Liver (tissue), 3 donors: ENCODE results near the gene SIT1.

Experiments used
- CTCF ChIP-seq: fragments of 150-350 bp; IDR thresholded peaks from 2 replicates; pipeline ENCODE4 v1.5.1; 2017; ENCODE audit warnings: improper control_type of control experiment, low read depth, low read length; ENCODE audit not compliant: missing input control
- FOXA1 ChIP-seq: IDR thresholded peaks from 2 replicates; pipeline ENCODE4 v1.6.1; 2016; ENCODE audit warnings: antibody characterized with exemption
- FOXA2 ChIP-seq: IDR thresholded peaks from 2 replicates; pipeline ENCODE4 v1.6.1; 2016; ENCODE audit warnings: antibody characterized with exemption
- JUND ChIP-seq, 2 donors: IDR thresholded peaks; 2 replicates each; pipeline ENCODE4 v1.6.1; 2016; ENCODE audit warnings: antibody characterized with exemption in 2 of 2
- RAD21 ChIP-seq, 2 donors: IDR thresholded peaks; 2 replicates each; pipeline ENCODE4 v1.6.1; 2016; ENCODE audit warnings: antibody characterized with exemption in 2 of 2, mild to moderate bottlenecking in 2 of 2
- REST ChIP-seq: IDR thresholded peaks from 2 replicates; pipeline ENCODE4 v1.6.1; 2016; ENCODE audit warnings: antibody characterized with exemption, mild to moderate bottlenecking
- RXRA ChIP-seq, 2 donors: IDR thresholded peaks; 2 replicates each; pipeline ENCODE4 v1.6.1; 2017 to 2018; ENCODE audit warnings: antibody characterized with exemption in 2 of 2, mild to moderate bottlenecking in 1 of 2
- TAF1 ChIP-seq: conservative IDR thresholded peaks from 2 replicates; pipeline ENCODE4 v1.6.1; 2016; ENCODE audit warnings: antibody characterized with exemption, mild to moderate bottlenecking
- YY1 ChIP-seq: IDR thresholded peaks from 2 replicates; pipeline ENCODE4 v1.6.1; 2016; ENCODE audit warnings: antibody characterized with exemption, mild to moderate bottlenecking
- ZBTB33 ChIP-seq: IDR thresholded peaks from 2 replicates; pipeline ENCODE4 v1.6.1; 2016; ENCODE audit warnings: antibody characterized with exemption
- TF ChIP-seq, protein P1 (sequence below): IDR thresholded peaks from 2 replicates; pipeline ENCODE4 v1.6.1; 2016; ENCODE audit warnings: antibody characterized with exemption
- donor health status: healthy.
- donor health status: healthy.

- TF ChIP-seq RAD21 (IDR thresholded peaks at IDR 0.05): no peak
- no peak for TF ChIP-seq REST
- no peak for TF ChIP-seq CTCF
- TF ChIP-seq FOXA2: no peak
- TF ChIP-seq FOXA1: no peak
- no peak for TF ChIP-seq YY1
- TF ChIP-seq, protein P1, sequence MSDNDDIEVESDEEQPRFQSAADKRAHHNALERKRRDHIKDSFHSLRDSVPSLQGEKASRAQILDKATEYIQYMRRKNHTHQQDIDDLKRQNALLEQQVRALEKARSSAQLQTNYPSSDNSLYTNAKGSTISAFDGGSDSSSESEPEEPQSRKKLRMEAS: no peak
- no peak for TF ChIP-seq TAF1
- no peak for TF ChIP-seq RXRA (IDR thresholded peaks at IDR 0.05)
- TF ChIP-seq ZBTB33: no peak
- no peak for TF ChIP-seq JUND (IDR thresholded peaks at IDR 0.05)
Observed at GRCh38 chr9:35627575-35627974, 23.2 kb downstream of the SIT1 start.
